Central memory CD8-positive, alpha-beta T cell (primary cell): ENCODE results near the gene NFASC.

Source experiments
- ATAC-seq: fragments of 150-1000 bp; cut with Tn5 transposase; replicated peaks from 2 replicates; pipeline ENCODE4 v1.10.0; 2022; ENCODE audit warnings: mild to moderate bottlenecking, moderate FRiP score, moderate number of reproducible peaks; ENCODE audit not compliant: poor library complexity, severe bottlenecking; ENCODE audit errors: extremely low read depth
- DNase-seq, 2 donors: peaks; one replicate each; pipeline ENCODE4 v3.0.0; 2021; ENCODE audit warnings: low spot score in 2 of 2
- H3K27ac Mint-ChIP-seq: one replicate; pipeline ENCODE4 v1.8.0; 2022; ENCODE audit warnings: low read depth, mild to moderate bottlenecking, moderate library complexity, mixed read lengths
- H3K27me3 Mint-ChIP-seq: one replicate; pipeline ENCODE4 v1.8.0; 2022; ENCODE audit warnings: mixed read lengths
- H3K36me3 Mint-ChIP-seq: one replicate; pipeline ENCODE4 v1.8.0; 2022; ENCODE audit warnings: mild to moderate bottlenecking, moderate library complexity, mixed read lengths; ENCODE audit not compliant: insufficient read depth
- H3K4me1 Mint-ChIP-seq: one replicate; pipeline ENCODE4 v1.8.0; 2022; ENCODE audit warnings: mixed read lengths
- H3K4me3 Mint-ChIP-seq: one replicate; pipeline ENCODE4 v1.8.0; 2022; ENCODE audit warnings: mild to moderate bottlenecking, moderate library complexity, mixed read lengths
- H3K9me3 Mint-ChIP-seq: one replicate; pipeline ENCODE4 v1.8.0; 2022; ENCODE audit warnings: mixed read lengths

NFASC gene

DNA sequence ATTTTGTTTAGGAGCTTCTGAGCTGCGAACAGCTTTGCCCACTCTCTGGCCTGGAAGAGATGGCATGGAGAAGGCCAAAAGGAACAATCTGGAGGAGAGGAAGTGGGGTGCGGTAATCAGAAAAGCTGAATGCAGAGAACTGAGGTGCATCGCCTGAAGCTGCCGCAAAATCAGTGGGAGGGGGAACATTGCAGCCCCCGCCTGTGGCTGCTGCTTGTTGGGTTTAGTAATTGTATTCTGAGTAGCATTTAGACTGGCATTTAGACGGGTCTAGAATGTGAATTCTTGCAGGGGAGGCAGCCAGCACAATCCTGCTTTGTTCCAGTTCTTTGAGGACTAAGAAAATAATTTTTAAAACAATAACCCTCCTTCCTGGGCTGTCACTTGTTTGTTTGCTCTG, 25.4 kb downstream of the NFASC start:
- ATAC-seq (no peak), DNase-seq (no peak)
- no peak overlapping the region for H3K4me3 Mint-ChIP-seq
- H3K27ac Mint-ChIP-seq = no peak overlapping the region
- H3K9me3 Mint-ChIP-seq = no peaks in the 10 kb centered on the region
- H3K27me3 Mint-ChIP-seq = peaks cover 81% of the 10 kb centered on the region
- no peaks in the 10 kb centered on the region for H3K4me1 Mint-ChIP-seq
- H3K36me3 Mint-ChIP-seq = no peaks in the 10 kb centered on the region

DNA sequence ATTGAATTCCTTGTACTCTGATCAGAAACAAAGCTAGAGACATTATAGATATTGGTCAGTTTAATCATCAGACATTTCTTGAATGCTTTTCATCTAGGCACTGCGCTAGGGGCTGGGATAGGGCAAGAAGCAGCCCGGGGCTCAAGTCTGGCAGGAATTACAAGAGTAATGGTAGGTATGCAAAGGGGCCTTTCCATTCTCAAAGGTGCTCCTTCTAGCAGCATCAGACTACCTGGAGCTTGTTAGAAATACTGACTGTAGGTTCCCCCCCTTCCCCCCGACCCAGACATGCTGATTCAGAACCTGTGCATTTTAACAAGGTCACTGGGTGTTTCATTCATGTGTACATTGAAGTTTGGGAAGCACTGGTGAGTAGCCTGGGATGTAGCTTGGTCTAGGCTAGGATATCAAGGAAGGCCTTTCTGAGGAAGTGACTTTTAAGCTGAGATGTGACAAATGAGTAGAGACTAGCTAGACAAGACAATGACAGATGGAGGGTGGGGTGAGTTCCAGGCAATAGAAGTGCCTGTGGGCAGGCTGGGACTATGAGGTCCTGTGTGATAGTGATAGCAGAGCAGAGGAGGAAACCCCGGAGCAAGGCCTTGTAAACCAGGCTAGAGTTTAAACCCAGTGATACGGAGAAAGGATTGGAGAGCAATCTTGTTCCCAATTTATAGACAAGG, 26.3 kb downstream of the NFASC start:
- no peak for ATAC-seq
- Mint-ChIP-seq H3K27ac (no peak overlapping the region), H3K4me1 (no peaks in the 10 kb centered on the region), H3K27me3 (peaks cover 81% of the 10 kb centered on the region), H3K4me3 (no peak overlapping the region), H3K36me3 (peaks cover 2% of the 10 kb centered on the region), H3K9me3 (no peaks in the 10 kb centered on the region)
- no peak for DNase-seq

GRCh38 chr1:204900721-204901120, 30.1 kb downstream of the NFASC start:
- Mint-ChIP-seq H3K27me3 (peaks cover 58% of the 10 kb centered on the region), H3K27ac (no peak overlapping the region)
- no peak for ATAC-seq

DNA sequence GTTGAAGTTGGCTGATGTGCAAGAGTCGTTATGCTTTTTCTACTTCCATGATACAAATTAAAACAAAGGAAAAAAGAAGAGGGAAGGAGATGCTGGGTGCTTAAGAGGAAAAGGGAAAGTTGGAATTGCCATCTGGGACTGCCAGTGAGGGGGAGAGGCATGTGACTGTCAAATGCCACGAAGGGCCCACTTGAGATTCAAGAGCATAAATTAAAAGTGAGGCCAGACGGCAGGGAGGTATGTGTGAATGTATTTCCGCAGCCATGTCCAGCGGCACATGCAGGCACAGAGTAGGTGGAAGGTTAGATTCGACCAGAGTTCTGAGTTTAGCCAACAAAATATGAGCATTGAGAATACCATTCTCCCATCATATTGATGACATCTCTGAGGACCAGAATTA, 32.0 kb downstream of the NFASC start:
- no peak overlapping the region for H3K27ac Mint-ChIP-seq
- H3K27me3 Mint-ChIP-seq = peaks cover 61% of the 10 kb centered on the region
- H3K4me3 Mint-ChIP-seq = no peak overlapping the region
- peaks cover 2% of the 10 kb centered on the region for H3K36me3 Mint-ChIP-seq
- no peaks in the 10 kb centered on the region for H3K4me1 Mint-ChIP-seq
- no peaks in the 10 kb centered on the region for H3K9me3 Mint-ChIP-seq
- DNase-seq = no peak
- no peak for ATAC-seq

More at GRCh38 chr1:204900721-204901120, 30.1 kb downstream of the NFASC start:
- Mint-ChIP-seq H3K9me3 (no peaks in the 10 kb centered on the region), H3K4me1 (no peaks in the 10 kb centered on the region), H3K36me3 (peaks cover 2% of the 10 kb centered on the region), H3K4me3 (no peak overlapping the region)
- no peak for DNase-seq

GRCh38 chr1:204904228-204904810, 33.7 kb downstream of the NFASC start:
- Mint-ChIP-seq H3K4me3 (no peak overlapping the region), H3K9me3 (no peaks in the 10 kb centered on the region), H3K4me1 (no peaks in the 10 kb centered on the region), H3K27ac (no peak overlapping the region), H3K36me3 (peaks cover 2% of the 10 kb centered on the region), H3K27me3 (peaks cover 64% of the 10 kb centered on the region)
- DNase-seq (no peak), ATAC-seq (no peak)

DNA sequence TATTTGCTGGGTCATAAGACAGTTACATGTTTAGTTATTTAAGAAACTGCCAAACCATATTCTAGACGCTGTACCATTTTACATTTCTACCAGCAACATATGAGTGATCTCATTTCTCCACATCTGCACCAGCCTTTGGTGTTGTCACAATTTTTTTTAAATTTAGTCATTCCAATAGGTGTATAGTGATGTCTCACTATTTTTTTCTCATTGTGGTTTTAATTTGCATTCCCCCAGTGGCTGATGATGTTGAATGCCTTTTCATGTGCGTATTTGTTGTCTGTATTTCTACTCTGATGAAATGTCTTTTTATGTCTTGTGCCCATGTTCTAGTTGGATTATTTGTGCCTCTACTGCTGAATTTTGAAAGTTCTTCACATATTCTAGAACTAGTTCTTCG, 38.4 kb downstream of the NFASC start:
- peaks cover 53% of the 10 kb centered on the region for H3K27me3 Mint-ChIP-seq

DNA sequence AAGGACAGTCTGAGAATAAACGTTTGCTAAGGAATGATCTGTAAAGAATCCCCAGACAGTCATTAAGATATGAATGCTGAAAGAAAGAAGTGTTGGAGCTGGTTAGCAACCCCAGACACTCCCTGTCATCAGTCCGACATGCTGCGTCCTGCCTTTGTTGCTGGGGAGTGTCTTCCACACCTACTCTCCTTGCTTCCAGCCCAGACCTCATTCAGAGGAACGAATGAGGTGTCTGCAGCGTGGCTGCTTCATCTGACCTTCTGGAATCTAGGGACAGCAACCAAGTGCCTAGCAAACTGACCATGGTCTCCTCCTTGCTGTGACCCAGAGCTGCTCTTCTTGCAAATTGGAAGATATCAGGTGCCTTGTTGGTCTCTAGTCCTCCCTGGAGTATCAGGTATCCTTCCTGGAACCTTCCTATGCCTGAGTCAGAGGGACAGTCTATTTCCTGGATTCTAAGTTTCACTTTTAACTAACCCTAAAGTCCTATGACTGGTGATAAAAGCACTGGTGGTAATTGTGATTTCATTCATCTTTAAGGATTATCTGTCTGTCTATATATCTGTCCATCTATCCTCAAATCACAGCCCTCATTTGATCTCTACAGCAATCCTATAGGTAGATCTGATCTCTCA, 45.3 kb downstream of the NFASC start:
- peaks cover 52% of the 10 kb centered on the region for H3K27me3 Mint-ChIP-seq

More for the DNA sequence above, 38.4 kb downstream of the NFASC start:
- Mint-ChIP-seq H3K36me3 (no peaks in the 10 kb centered on the region), H3K27ac (no peak overlapping the region), H3K9me3 (no peaks in the 10 kb centered on the region), H3K4me1 (no peaks in the 10 kb centered on the region), H3K4me3 (no peak overlapping the region)
- no peak for DNase-seq
- ATAC-seq = no peak

GRCh38 chr1:204917802-204918201, 47.1 kb downstream of the NFASC start:
- H3K27ac Mint-ChIP-seq = no peak overlapping the region
- H3K36me3 Mint-ChIP-seq = no peaks in the 10 kb centered on the region
- H3K9me3 Mint-ChIP-seq = no peaks in the 10 kb centered on the region
- peaks cover 55% of the 10 kb centered on the region for H3K27me3 Mint-ChIP-seq
- H3K4me3 Mint-ChIP-seq = no peak overlapping the region
- DNase-seq (no peak), ATAC-seq (no peak)
- H3K4me1 Mint-ChIP-seq = peaks cover 6% of the 10 kb centered on the region

More for the DNA sequence above, 45.3 kb downstream of the NFASC start:
- Mint-ChIP-seq H3K27ac (no peak overlapping the region), H3K9me3 (no peaks in the 10 kb centered on the region), H3K36me3 (no peaks in the 10 kb centered on the region), H3K4me1 (peaks cover 6% of the 10 kb centered on the region), H3K4me3 (no peak overlapping the region)
- no peak for ATAC-seq
- no peak for DNase-seq

DNA sequence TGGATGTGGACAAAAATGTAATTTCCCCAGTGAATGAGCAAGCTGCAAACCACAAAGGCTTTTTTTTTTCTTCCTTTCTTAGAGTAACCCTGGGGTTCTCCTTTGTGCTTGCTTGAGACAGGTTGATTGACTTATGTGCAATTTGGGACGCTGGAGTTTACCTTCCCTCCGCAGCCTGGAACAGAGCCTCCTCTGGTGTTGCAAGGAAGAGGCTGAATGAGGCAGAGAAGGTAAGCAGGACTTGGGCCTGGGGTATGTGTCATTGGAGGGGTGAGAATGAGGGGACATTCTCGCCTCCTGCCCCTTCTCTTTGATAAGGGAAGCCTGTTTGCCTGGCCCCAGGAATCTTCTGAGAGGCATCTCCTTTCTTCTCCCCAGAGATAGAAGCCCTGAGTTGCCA, 49.8 kb downstream of the NFASC start:
- H3K36me3 Mint-ChIP-seq = no peaks in the 10 kb centered on the region
- peaks cover 6% of the 10 kb centered on the region for H3K4me1 Mint-ChIP-seq
- no peak for ATAC-seq

DNA sequence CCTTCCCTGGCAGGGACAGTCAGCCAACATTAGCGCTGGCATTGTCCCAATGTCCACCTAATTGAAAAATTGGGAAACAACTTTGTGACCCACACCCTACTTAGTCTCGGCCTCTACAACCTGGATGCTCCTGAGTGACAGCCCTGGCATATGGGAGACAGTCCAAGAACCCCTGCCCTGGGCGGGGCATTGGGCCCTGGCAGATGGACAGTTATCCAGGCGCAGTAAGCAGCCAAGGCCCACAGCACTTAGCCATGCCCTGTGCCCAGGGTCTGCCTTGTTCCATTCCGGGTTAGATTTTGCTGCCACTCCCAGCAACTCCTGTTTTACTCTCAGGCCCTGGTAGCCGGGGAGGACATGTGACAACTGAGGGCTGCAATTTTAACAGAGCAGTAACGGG, 50.3 kb downstream of the NFASC start:
- Mint-ChIP-seq H3K27ac (no peak overlapping the region), H3K4me1 (peaks cover 6% of the 10 kb centered on the region), H3K27me3 (peaks cover 42% of the 10 kb centered on the region), H3K36me3 (no peaks in the 10 kb centered on the region), H3K4me3 (no peak overlapping the region), H3K9me3 (no peaks in the 10 kb centered on the region)
- DNase-seq (no peak), ATAC-seq (no peak)

More for the DNA sequence above, 49.8 kb downstream of the NFASC start:
- H3K9me3 Mint-ChIP-seq = no peaks in the 10 kb centered on the region
- no peak for DNase-seq
- H3K4me3 Mint-ChIP-seq = no peak overlapping the region
- H3K27me3 Mint-ChIP-seq = peaks cover 47% of the 10 kb centered on the region
- no peak overlapping the region for H3K27ac Mint-ChIP-seq

- H3K27me3 Mint-ChIP-seq = peaks cover 34% of the 10 kb centered on the region
- no peak overlapping the region for H3K27ac Mint-ChIP-seq
- no peaks in the 10 kb centered on the region for H3K36me3 Mint-ChIP-seq
- H3K4me3 Mint-ChIP-seq = no peak overlapping the region
- DNase-seq (no peak), ATAC-seq (no peak)
- H3K4me1 Mint-ChIP-seq = no peaks in the 10 kb centered on the region
- H3K9me3 Mint-ChIP-seq = no peaks in the 10 kb centered on the region
These were observed 51.3 kb downstream of the NFASC start for GRCh38 chr1:204921855-204922516.

- Mint-ChIP-seq H3K27me3 (peaks cover 46% of the 10 kb centered on the region), H3K4me3 (no peak overlapping the region), H3K27ac (no peak overlapping the region), H3K36me3 (no peaks in the 10 kb centered on the region), H3K4me1 (no peaks in the 10 kb centered on the region), H3K9me3 (no peaks in the 10 kb centered on the region)
- DNase-seq (no peak), ATAC-seq (no peak)
These were observed 52.5 kb downstream of the NFASC start for GRCh38 chr1:204923201-204923600.
